Measurements from ENCODE around the gene COQ10B.

- TF ChIP-seq CTCF (IDR thresholded peaks at IDR 0.05; ENCODE audit: low read depth, low read length) (no peak), EZH2phosphoT487 (IDR thresholded peaks at IDR 0.05; ENCODE audit: low read depth) (no peak)
Observed at GRCh38 chr2:197437380-197437779, 16.0 kb upstream of the COQ10B start.
